ENCODE measurements around the gene PDE8B. TPM values are rescaled to one million over a fixed set of nuclear protein-coding genes. Genes with fewer than 3 reads are reported as not detected.

PDE8B gene
- total and polyA plus RNA-seq, 4 donors = 0.19 to 0.82 (median 0.49) TPM

DNA sequence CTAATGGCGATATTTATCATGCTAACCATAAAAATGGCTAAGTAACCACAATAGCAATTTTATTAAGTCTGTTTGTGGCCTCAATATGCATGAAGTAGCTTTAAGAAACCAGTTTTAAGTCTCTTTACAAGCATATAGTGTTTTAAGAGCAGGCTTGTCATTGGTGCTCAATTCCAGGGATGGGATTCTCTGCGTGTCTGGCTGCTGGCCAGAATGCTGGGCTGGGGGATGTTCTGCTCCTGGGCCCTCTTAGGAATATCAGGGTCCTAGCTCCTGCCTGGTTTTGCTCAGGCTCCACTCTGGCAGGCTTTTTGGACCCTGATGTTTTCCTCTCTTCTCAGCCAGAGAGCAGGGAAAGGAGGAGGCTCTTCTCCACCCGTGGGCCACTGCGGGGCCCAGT lies 127.2 kb downstream of the PDE8B start (continued):
- TF ChIP-seq, protein P1, sequence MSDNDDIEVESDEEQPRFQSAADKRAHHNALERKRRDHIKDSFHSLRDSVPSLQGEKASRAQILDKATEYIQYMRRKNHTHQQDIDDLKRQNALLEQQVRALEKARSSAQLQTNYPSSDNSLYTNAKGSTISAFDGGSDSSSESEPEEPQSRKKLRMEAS (IDR thresholded peaks at IDR 0.05) = no peak
- TF ChIP-seq NR2F2 (IDR thresholded peaks at IDR 0.05) (no peak), FOXA1 (IDR thresholded peaks at IDR 0.05) (no peak), GABPA (IDR thresholded peaks at IDR 0.05 in 1 of 2, conservative IDR thresholded peaks at IDR 0.05 in 1 of 2) (no peak)

DNA sequence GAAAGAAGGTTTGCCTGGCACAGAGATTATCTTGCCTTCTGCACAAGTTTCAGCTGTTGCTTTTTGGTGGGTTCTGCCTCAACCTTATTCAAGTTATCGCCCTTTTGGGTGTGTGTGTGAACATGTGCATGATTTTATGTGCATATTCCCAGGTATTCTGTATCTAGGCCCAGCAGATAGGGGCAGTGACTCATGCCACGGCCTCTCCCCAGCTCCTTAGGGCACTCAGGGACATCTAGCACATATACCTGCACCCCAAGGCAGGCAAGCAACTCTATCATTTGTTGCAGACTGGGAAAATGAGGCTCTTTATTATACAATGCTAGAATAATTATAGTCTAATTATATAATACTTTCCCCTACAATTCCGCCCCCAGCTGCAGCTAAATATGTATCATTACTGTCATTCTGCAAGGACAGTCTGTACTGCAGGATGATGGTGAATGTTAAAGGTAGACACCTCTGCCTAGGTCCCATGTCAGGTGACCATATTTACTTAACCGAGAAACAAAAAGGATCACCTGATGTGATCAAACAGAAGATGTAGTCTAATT lies 128.9 kb downstream of the PDE8B start:
- TF ChIP-seq NR2F2 (IDR thresholded peaks at IDR 0.05) (no peak), HNF4A (conservative IDR thresholded peaks at IDR 0.05) (no peak), FOXA2 (IDR thresholded peaks at IDR 0.05) (no peak), SP1 (IDR thresholded peaks at IDR 0.05) (no peak)
- TF ChIP-seq, protein P2, sequence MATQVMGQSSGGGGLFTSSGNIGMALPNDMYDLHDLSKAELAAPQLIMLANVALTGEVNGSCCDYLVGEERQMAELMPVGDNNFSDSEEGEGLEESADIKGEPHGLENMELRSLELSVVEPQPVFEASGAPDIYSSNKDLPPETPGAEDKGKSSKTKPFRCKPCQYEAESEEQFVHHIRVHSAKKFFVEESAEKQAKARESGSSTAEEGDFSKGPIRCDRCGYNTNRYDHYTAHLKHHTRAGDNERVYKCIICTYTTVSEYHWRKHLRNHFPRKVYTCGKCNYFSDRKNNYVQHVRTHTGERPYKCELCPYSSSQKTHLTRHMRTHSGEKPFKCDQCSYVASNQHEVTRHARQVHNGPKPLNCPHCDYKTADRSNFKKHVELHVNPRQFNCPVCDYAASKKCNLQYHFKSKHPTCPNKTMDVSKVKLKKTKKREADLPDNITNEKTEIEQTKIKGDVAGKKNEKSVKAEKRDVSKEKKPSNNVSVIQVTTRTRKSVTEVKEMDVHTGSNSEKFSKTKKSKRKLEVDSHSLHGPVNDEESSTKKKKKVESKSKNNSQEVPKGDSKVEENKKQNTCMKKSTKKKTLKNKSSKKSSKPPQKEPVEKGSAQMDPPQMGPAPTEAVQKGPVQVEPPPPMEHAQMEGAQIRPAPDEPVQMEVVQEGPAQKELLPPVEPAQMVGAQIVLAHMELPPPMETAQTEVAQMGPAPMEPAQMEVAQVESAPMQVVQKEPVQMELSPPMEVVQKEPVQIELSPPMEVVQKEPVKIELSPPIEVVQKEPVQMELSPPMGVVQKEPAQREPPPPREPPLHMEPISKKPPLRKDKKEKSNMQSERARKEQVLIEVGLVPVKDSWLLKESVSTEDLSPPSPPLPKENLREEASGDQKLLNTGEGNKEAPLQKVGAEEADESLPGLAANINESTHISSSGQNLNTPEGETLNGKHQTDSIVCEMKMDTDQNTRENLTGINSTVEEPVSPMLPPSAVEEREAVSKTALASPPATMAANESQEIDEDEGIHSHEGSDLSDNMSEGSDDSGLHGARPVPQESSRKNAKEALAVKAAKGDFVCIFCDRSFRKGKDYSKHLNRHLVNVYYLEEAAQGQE (IDR thresholded peaks at IDR 0.05) = no peak
- no peak overlapping the region for H3K9ac ChIP-seq (ENCODE audit: low read depth in 1 of 2, low read length in 2 of 2)
- DNase-seq (ENCODE audit: low spot score) = no peak
- H3K27me3 ChIP-seq (ENCODE audit: control insufficient read depth in 4 of 4, insufficient read depth in 4 of 4, low read length in 3 of 4) = no peaks in the 10 kb centered on the region
- 93% methylated on average over 4 of the region's 4 CpGs for WGBS
- no peaks in the 10 kb centered on the region for H3K9me3 ChIP-seq (ENCODE audit: control insufficient read depth in 4 of 4, low read length in 3 of 4)
- H3K4me1 ChIP-seq (ENCODE audit: control insufficient read depth in 4 of 4, insufficient read depth in 4 of 4, low read length in 3 of 4) = no peaks in the 10 kb centered on the region
- H3K4me3 ChIP-seq (ENCODE audit: low read depth in 1 of 3, low read length in 3 of 3) = no peak overlapping the region
- no peaks in the 10 kb centered on the region for H3K36me3 ChIP-seq (ENCODE audit: control insufficient read depth in 4 of 4, insufficient read depth in 3 of 4, low read depth in 1 of 4, low read length in 3 of 4)
- no peak overlapping the region for H3K27ac ChIP-seq (ENCODE audit: low read depth in 1 of 2, low read length in 2 of 2)

DNA sequence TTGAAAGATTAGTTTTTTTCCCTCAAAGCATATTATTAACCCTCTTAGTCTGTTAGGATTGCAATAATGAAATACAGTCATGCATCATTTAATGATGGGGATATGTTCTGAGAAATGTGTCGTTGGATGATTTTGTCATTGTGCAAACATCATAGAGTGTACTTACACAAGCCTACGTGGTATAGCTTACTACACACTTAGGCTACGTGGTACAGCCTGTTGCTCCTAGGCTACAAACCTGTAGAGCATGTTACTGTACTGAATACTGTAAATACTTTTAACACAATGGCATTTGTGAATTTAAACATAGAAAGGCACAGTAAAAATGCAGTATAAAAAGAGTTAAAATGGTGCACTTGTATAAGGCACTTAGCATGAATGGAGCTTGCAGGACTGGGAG lies 132.7 kb downstream of the PDE8B start:
- H3K27ac ChIP-seq (ENCODE audit: low read depth in 1 of 2, low read length in 2 of 2) = no peak overlapping the region
- DNase-seq (ENCODE audit: low spot score) = no peak
- no peak overlapping the region for H3K4me3 ChIP-seq (ENCODE audit: low read depth in 1 of 3, low read length in 3 of 3)
- WGBS = 86% methylated on average over 3 of the region's 3 CpGs
- no peaks in the 10 kb centered on the region for H3K27me3 ChIP-seq (ENCODE audit: control insufficient read depth in 4 of 4, insufficient read depth in 4 of 4, low read length in 3 of 4)
- TF ChIP-seq GABPA (IDR thresholded peaks at IDR 0.05 in 1 of 2, conservative IDR thresholded peaks at IDR 0.05 in 1 of 2) (no peak), JUND (IDR thresholded peaks at IDR 0.05) (no peak), NR2F2 (IDR thresholded peaks at IDR 0.05) (no peak), HNF4G (IDR thresholded peaks at IDR 0.05) (no peak), EGR1 (IDR thresholded peaks at IDR 0.05; ENCODE audit: low read depth in 2 of 2) (no peak), FOXA1 (IDR thresholded peaks at IDR 0.05) (no peak), HNF4A (conservative IDR thresholded peaks at IDR 0.05) (no peak), RAD21 (IDR thresholded peaks at IDR 0.05) (no peak)
- TF ChIP-seq, protein P3, sequence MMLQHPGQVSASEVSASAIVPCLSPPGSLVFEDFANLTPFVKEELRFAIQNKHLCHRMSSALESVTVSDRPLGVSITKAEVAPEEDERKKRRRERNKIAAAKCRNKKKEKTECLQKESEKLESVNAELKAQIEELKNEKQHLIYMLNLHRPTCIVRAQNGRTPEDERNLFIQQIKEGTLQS (IDR thresholded peaks at IDR 0.05) = no peak
- H3K9ac ChIP-seq (ENCODE audit: low read depth in 1 of 2, low read length in 2 of 2) = no peak overlapping the region
- H3K9me3 ChIP-seq (ENCODE audit: control insufficient read depth in 4 of 4, low read length in 3 of 4) = no peaks in the 10 kb centered on the region
- H3K4me1 ChIP-seq (ENCODE audit: control insufficient read depth in 4 of 4, insufficient read depth in 4 of 4, low read length in 3 of 4) = peaks cover under 1 to 12% (median 10%) of the 10 kb centered on the region in 4 donors
- no peaks in the 10 kb centered on the region for H3K36me3 ChIP-seq (ENCODE audit: control insufficient read depth in 4 of 4, insufficient read depth in 3 of 4, low read depth in 1 of 4, low read length in 3 of 4)
